ENCODE data around the gene PCDH9. TPM values are rescaled to one million over a fixed set of nuclear protein-coding genes. Genes with fewer than 3 reads are reported as not detected.

The PCDH9 gene
- total RNA-seq, 1 donor from 2014 or later = 6.8 TPM

DNA sequence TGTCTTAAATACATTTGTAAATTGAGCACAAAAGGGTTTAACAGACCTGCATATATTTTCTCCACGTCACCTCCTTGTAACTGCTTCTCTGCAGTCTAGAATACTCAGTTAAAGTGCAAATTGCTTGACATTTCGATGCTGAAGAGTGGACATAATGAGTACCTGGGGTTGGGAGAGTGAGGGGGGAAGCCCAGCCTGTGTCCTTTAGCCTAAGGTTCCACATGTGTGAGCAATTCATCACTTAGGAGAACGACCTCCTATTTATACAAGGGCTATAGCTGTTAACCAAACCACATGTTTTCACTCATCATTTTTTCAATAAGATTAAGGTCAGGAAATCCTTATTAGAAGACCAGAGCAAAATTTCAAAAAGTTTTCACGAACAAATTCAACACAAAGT is 29.5 kb downstream of the PCDH9 start:
- Histone ChIP-seq H3K4me1 (ENCODE audit: control insufficient read depth in 3 of 3, insufficient read depth in 3 of 3, low read length in 3 of 3) (no peaks in the 10 kb centered on the region), H3K27me3 (ENCODE audit: control insufficient read depth in 3 of 3, insufficient read depth in 3 of 3, low read length in 3 of 3) (no peaks in the 10 kb centered on the region), H3K9me3 (ENCODE audit: control insufficient read depth in 3 of 3, low read length in 3 of 3) (no peaks in the 10 kb centered on the region), H3K9ac (ENCODE audit: low read depth in 1 of 3, low read length in 3 of 3) (no peak overlapping the region), H3K36me3 (ENCODE audit: control insufficient read depth in 3 of 3, insufficient read depth in 3 of 3, low read length in 3 of 3) (no peaks in the 10 kb centered on the region), H3K27ac (ENCODE audit: low read depth, low read length) (no peak overlapping the region), H3K4me3 (ENCODE audit: low read length in 3 of 3) (no peak overlapping the region)

DNA sequence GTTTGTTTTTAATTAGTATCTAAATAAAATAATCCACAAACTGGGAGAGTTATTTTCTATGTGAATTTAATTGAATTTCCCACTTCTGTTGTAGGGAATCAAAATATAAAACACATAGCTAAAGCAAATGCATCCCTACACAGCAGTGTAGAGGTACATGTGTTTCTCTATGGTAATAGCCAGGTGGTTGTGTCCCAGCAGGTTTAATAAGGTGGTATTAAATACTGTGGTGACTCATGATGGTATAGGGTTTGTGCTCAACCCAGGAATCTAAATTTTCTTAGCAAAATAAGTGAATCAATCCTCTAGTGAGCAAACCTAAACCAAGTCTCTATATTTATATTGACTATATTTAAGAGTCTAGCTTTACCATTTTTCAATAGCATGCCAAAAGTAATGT is 30.0 kb downstream of the PCDH9 start:
- Histone ChIP-seq H3K4me1 (ENCODE audit: control insufficient read depth in 3 of 3, insufficient read depth in 3 of 3, low read length in 3 of 3) (no peaks in the 10 kb centered on the region), H3K27me3 (ENCODE audit: control insufficient read depth in 3 of 3, insufficient read depth in 3 of 3, low read length in 3 of 3) (no peaks in the 10 kb centered on the region), H3K27ac (ENCODE audit: low read depth, low read length) (no peak overlapping the region), H3K36me3 (ENCODE audit: control insufficient read depth in 3 of 3, insufficient read depth in 3 of 3, low read length in 3 of 3) (no peaks in the 10 kb centered on the region), H3K9me3 (ENCODE audit: control insufficient read depth in 3 of 3, low read length in 3 of 3) (no peaks in the 10 kb centered on the region), H3K9ac (ENCODE audit: low read depth in 1 of 3, low read length in 3 of 3) (no peak overlapping the region), H3K4me3 (ENCODE audit: low read length in 3 of 3) (no peak overlapping the region)

DNA sequence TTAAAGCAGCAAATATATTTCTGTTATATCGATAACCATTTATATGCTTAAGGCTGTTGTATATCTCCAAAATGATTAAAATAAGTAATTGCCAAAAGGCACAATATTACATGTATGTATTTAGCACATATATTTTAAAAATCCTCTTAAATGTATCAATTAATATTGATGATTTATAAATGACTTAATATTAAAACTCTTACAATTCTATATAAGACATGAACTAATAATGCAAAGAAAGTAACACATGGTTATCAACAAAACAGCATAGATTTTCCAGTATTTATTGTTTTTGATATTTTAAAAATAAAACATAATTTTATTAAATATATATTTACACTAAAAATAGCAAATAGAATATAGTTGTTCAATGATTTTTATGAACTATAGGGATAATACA is 32.4 kb downstream of the PCDH9 start:
- Histone ChIP-seq H3K27ac (ENCODE audit: low read depth, low read length) (no peak overlapping the region), H3K9me3 (ENCODE audit: control insufficient read depth in 3 of 3, low read length in 3 of 3) (no peaks in the 10 kb centered on the region), H3K4me3 (ENCODE audit: low read length in 3 of 3) (no peak overlapping the region), H3K9ac (ENCODE audit: low read depth in 1 of 3, low read length in 3 of 3) (no peak overlapping the region), H3K27me3 (ENCODE audit: control insufficient read depth in 3 of 3, insufficient read depth in 3 of 3, low read length in 3 of 3) (no peaks in the 10 kb centered on the region), H3K36me3 (ENCODE audit: control insufficient read depth in 3 of 3, insufficient read depth in 3 of 3, low read length in 3 of 3) (no peaks in the 10 kb centered on the region), H3K4me1 (ENCODE audit: control insufficient read depth in 3 of 3, insufficient read depth in 3 of 3, low read length in 3 of 3) (no peaks in the 10 kb centered on the region)

DNA sequence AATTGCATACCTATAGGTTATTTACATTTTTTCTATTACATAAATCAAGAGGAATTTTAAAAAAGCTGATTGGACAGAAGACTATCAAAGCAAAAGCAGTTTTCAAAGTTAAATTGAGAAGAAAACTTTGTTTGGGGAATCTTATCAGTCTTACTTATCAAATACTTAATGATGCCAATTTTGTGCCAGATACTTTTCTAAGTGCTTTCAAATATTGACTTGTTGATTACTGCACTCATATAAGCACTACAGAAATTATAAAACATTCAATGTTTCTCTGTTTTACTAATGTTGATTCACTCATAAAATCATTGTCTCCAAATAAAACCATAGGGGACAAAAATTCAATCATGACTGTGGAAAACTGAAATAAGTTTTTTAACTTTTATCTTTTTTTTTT is 36.2 kb downstream of the PCDH9 start:
- H3K27me3 ChIP-seq (ENCODE audit: control insufficient read depth in 3 of 3, insufficient read depth in 3 of 3, low read length in 3 of 3) = no peaks in the 10 kb centered on the region
- H3K9me3 ChIP-seq (ENCODE audit: control insufficient read depth in 3 of 3, low read length in 3 of 3) = no peaks in the 10 kb centered on the region
- H3K9ac ChIP-seq (ENCODE audit: low read depth in 1 of 3, low read length in 3 of 3) = no peak overlapping the region
- no peaks in the 10 kb centered on the region for H3K36me3 ChIP-seq (ENCODE audit: control insufficient read depth in 3 of 3, insufficient read depth in 3 of 3, low read length in 3 of 3)
- no peak overlapping the region for H3K4me3 ChIP-seq (ENCODE audit: low read length in 3 of 3)
- H3K27ac ChIP-seq (ENCODE audit: low read depth, low read length) = no peak overlapping the region
- no peaks in the 10 kb centered on the region for H3K4me1 ChIP-seq (ENCODE audit: control insufficient read depth in 3 of 3, insufficient read depth in 3 of 3, low read length in 3 of 3)

DNA sequence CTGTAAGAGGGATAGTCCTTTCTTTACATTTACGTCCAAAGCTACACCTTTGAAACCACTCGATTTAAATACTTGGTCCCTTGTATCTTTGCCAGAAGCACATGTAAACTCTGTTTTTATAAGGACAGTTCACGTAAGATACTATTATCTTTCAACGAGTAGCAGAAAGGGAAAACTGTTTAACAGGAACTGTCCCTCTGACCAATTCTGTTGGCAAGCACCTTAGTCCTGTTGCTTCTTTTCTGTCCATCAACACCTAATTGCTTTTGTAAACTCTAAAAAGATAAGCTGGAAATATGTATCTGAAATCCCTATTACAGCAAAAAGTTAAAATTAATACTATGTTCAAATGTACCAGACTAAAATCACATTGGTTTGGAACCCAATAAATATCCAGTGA is 37.4 kb downstream of the PCDH9 start:
- no peak overlapping the region for H3K27ac ChIP-seq (ENCODE audit: low read depth, low read length)
- H3K36me3 ChIP-seq (ENCODE audit: control insufficient read depth in 3 of 3, insufficient read depth in 3 of 3, low read length in 3 of 3) = no peaks in the 10 kb centered on the region
- H3K9me3 ChIP-seq (ENCODE audit: control insufficient read depth in 3 of 3, low read length in 3 of 3) = no peaks in the 10 kb centered on the region
- H3K4me3 ChIP-seq (ENCODE audit: low read length in 3 of 3) = no peak overlapping the region
- no peaks in the 10 kb centered on the region for H3K27me3 ChIP-seq (ENCODE audit: control insufficient read depth in 3 of 3, insufficient read depth in 3 of 3, low read length in 3 of 3)
- H3K9ac ChIP-seq (ENCODE audit: low read depth in 1 of 3, low read length in 3 of 3) = no peak overlapping the region
- H3K4me1 ChIP-seq (ENCODE audit: control insufficient read depth in 3 of 3, insufficient read depth in 3 of 3, low read length in 3 of 3) = no peaks in the 10 kb centered on the region

DNA sequence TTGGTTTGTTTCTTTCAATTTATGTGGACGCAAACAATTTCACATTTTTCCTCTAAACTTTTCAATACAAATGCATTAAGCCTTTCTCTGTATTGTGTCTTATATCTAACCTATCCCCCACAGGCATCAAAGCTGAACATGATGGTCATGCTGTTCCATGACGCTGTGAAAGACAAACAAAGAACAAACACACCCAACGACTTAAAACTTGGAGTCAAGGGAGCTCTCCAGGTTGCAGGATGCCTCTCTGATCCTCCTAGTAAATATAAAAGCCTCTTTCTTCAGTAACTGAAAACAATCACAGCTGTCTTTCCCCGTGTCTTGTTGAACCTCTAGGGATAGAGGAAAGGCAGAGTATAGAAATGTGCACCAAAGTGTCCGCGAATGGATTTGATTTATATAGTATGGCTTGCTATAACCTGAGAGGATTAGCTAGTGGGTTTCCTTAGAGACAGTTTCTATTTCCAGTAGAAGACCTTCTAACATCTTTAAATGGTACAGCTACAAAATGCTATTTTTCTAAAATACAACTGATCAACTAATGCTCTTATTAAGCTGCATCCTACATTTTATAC is 43.1 kb downstream of the PCDH9 start:
- Histone ChIP-seq H3K4me1 (ENCODE audit: control insufficient read depth in 3 of 3, insufficient read depth in 3 of 3, low read length in 3 of 3) (no peaks in the 10 kb centered on the region), H3K9ac (ENCODE audit: low read depth in 1 of 3, low read length in 3 of 3) (no peak overlapping the region)

DNA sequence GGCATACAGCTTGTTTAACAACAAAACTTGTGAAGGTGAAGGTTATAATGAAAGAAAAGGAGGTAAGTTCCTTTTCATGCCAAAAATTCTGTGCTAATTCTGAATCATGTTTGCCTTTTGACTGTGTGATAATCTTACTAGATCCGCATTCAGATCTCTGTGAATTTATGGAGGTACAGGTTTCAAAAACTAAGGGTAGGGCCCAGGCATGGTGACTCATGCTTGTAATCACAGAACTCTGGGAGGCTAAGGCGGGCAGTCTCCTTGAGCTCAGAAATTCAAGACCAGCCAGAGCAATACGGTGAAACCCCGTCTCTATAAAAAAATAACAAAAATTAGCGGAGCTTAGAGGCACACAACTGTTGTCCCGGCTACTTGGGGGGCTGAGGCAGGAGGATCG is 45.9 kb downstream of the PCDH9 start:
- H3K27ac ChIP-seq (ENCODE audit: low read depth, low read length) = no peak overlapping the region
- H3K36me3 ChIP-seq (ENCODE audit: control insufficient read depth in 3 of 3, insufficient read depth in 3 of 3, low read length in 3 of 3) = no peaks in the 10 kb centered on the region
- no peaks in the 10 kb centered on the region for H3K9me3 ChIP-seq (ENCODE audit: control insufficient read depth in 3 of 3, low read length in 3 of 3)
- H3K9ac ChIP-seq (ENCODE audit: low read depth in 1 of 3, low read length in 3 of 3) = no peak overlapping the region
- no peaks in the 10 kb centered on the region for H3K27me3 ChIP-seq (ENCODE audit: control insufficient read depth in 3 of 3, insufficient read depth in 3 of 3, low read length in 3 of 3)
- no peak overlapping the region for H3K4me3 ChIP-seq (ENCODE audit: low read length in 3 of 3)
- no peaks in the 10 kb centered on the region for H3K4me1 ChIP-seq (ENCODE audit: control insufficient read depth in 3 of 3, insufficient read depth in 3 of 3, low read length in 3 of 3)

More for the DNA sequence above, 43.1 kb downstream of the PCDH9 start:
- no peaks in the 10 kb centered on the region for H3K9me3 ChIP-seq (ENCODE audit: control insufficient read depth in 3 of 3, low read length in 3 of 3)
- no peaks in the 10 kb centered on the region for H3K36me3 ChIP-seq (ENCODE audit: control insufficient read depth in 3 of 3, insufficient read depth in 3 of 3, low read length in 3 of 3)
- H3K27me3 ChIP-seq (ENCODE audit: control insufficient read depth in 3 of 3, insufficient read depth in 3 of 3, low read length in 3 of 3) = no peaks in the 10 kb centered on the region
- H3K27ac ChIP-seq (ENCODE audit: low read depth, low read length) = no peak overlapping the region
- H3K4me3 ChIP-seq (ENCODE audit: low read length in 3 of 3) = no peak overlapping the region

DNA sequence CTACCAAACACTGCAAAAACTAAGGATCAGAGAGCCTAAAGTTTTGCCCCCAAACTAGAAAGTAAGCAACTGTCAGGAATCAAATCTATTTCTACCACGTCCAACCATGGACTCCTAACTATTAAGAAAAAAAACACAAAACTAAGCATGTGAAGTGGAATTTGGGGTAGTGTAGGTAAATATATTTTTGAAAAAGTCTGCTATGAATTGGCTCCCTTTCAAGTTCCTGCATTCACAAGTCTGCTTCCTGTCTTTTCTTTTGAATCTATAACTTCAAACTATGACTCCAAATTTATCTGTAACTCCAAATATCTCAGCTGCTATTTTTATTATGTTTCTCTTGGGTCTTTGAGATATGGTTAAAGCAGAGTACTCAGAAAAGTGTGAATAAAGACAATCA is 47.0 kb downstream of the PCDH9 start:
- H3K36me3 ChIP-seq (ENCODE audit: control insufficient read depth in 3 of 3, insufficient read depth in 3 of 3, low read length in 3 of 3) = no peaks in the 10 kb centered on the region

DNA sequence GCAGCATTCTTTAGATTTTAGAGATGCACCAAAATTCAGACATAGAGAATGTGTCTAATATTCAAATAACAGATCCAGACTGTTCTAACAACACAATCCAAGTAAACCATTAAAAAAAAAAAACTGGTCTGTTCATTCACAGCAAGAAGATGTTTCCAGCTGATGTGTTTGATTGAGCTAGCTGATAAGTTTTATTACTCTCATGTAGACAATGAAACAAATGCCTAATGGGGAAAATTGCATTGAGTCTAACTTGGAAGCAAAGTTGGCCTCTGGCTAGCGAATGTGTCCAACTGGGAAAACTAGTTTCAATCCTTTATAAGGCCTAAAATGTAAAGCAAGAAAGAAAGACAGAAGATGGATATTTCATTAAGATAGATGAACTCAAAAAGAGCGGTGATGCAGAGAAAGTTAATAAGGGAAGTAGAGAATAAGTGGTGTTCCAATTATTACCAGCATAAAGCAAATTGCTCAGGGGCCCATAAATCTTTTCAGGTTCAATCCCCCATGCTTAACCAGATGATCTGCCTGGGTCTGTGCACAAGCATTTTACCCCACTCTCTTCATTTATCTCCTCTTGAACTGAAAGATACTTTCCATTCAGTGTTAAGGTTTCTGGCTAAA is 54.2 kb downstream of the PCDH9 start:
- no peak overlapping the region for H3K27ac ChIP-seq (ENCODE audit: low read depth, low read length)
- no peak overlapping the region for H3K9ac ChIP-seq (ENCODE audit: low read depth in 1 of 3, low read length in 3 of 3)
- no peak overlapping the region for H3K4me3 ChIP-seq (ENCODE audit: low read length in 3 of 3)
- H3K27me3 ChIP-seq (ENCODE audit: control insufficient read depth in 3 of 3, insufficient read depth in 3 of 3, low read length in 3 of 3) = no peaks in the 10 kb centered on the region
- H3K9me3 ChIP-seq (ENCODE audit: control insufficient read depth in 3 of 3, low read length in 3 of 3) = no peaks in the 10 kb centered on the region
- H3K36me3 ChIP-seq (ENCODE audit: control insufficient read depth in 3 of 3, insufficient read depth in 3 of 3, low read length in 3 of 3) = no peaks in the 10 kb centered on the region
- no peaks in the 10 kb centered on the region for H3K4me1 ChIP-seq (ENCODE audit: control insufficient read depth in 3 of 3, insufficient read depth in 3 of 3, low read length in 3 of 3)

More for the DNA sequence above, 47.0 kb downstream of the PCDH9 start:
- H3K27me3 ChIP-seq (ENCODE audit: control insufficient read depth in 3 of 3, insufficient read depth in 3 of 3, low read length in 3 of 3) = no peaks in the 10 kb centered on the region
- no peaks in the 10 kb centered on the region for H3K9me3 ChIP-seq (ENCODE audit: control insufficient read depth in 3 of 3, low read length in 3 of 3)
- no peak overlapping the region for H3K9ac ChIP-seq (ENCODE audit: low read depth in 1 of 3, low read length in 3 of 3)
- H3K4me3 ChIP-seq (ENCODE audit: low read length in 3 of 3) = no peak overlapping the region
- no peak overlapping the region for H3K27ac ChIP-seq (ENCODE audit: low read depth, low read length)
- H3K4me1 ChIP-seq (ENCODE audit: control insufficient read depth in 3 of 3, insufficient read depth in 3 of 3, low read length in 3 of 3) = no peaks in the 10 kb centered on the region

DNA sequence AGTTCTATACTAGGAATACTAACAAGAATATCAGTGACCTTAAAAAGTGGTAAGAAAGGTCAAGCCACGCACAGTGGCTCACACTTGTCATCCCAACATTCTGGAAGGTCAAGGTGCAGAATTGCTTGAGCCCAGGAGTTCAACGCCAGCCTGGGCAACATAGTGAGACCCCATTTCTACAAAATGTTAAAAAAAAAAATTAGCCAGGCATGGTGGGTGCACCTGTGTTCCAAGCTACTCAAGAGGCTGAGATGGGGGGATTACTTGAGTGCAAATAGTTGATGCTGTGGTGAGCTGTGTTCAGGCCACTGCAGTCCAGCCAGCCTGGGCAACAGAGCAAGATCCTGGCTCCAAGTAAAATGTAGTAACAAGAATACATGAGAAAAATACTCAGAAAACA is 61.8 kb downstream of the PCDH9 start:
- Histone ChIP-seq H3K4me3 (ENCODE audit: low read length in 3 of 3) (no peak overlapping the region), H3K36me3 (ENCODE audit: control insufficient read depth in 3 of 3, insufficient read depth in 3 of 3, low read length in 3 of 3) (no peaks in the 10 kb centered on the region), H3K27ac (ENCODE audit: low read depth, low read length) (no peak overlapping the region), H3K9ac (ENCODE audit: low read depth in 1 of 3, low read length in 3 of 3) (no peak overlapping the region), H3K4me1 (ENCODE audit: control insufficient read depth in 3 of 3, insufficient read depth in 3 of 3, low read length in 3 of 3) (no peaks in the 10 kb centered on the region), H3K9me3 (ENCODE audit: control insufficient read depth in 3 of 3, low read length in 3 of 3) (no peaks in the 10 kb centered on the region), H3K27me3 (ENCODE audit: control insufficient read depth in 3 of 3, insufficient read depth in 3 of 3, low read length in 3 of 3) (no peaks in the 10 kb centered on the region)
